ENCODE data around the gene C1QTNF12. TPM values are rescaled to one million over a fixed set of nuclear protein-coding genes. Genes with fewer than 3 reads are reported as not detected.

The C1QTNF12 gene
- total and polyA plus RNA-seq, 7 experiments from 2014 or later, result 0.56 to 5.8 (median 3.0) TPM; not detected in 1

- Histone ChIP-seq H3K4me3 (ENCODE audit: low read length) (no peak overlapping the region), H3K27ac (ENCODE audit: low read depth, low read length) (no peak overlapping the region), H3K36me3 (ENCODE audit: control insufficient read depth in 2 of 3, insufficient read depth in 3 of 3, low read length in 3 of 3) (peaks cover 0 to 13% (median 0%) of the 10 kb centered on the region in 3 experiments), H3K9me3 (ENCODE audit: control insufficient read depth in 2 of 3, low read length in 3 of 3) (no peaks in the 10 kb centered on the region), H3K27me3 (ENCODE audit: control insufficient read depth in 2 of 2, insufficient read depth in 2 of 2, low read length in 2 of 2) (no peaks in the 10 kb centered on the region), H3K4me1 (ENCODE audit: control insufficient read depth in 2 of 2, insufficient read depth in 2 of 2, low read length in 2 of 2) (peaks cover 12 to 28% of the 10 kb centered on the region in 2 donors)
- Mint-ChIP-seq H3K27me3 (no peaks in the 10 kb centered on the region), H3K36me3 (peaks cover 0 to 16% (median 5%) of the 10 kb centered on the region in 5 donors), H3K9me3 (peaks cover 0 to 1% (median 0%) of the 10 kb centered on the region in 11 donors), H3K4me3 (peak overlapping the region; percentile 66 to 88 (median 80)), H3K4me1 (peaks cover 15 to 37% (median 33%) of the 10 kb centered on the region in 7 donors), H3K27ac (peak overlapping the region in 5 of 9 donors; percentile 18 to 77 (median 43))
- intact Hi-C loops (cut with micrococcal nuclease), result no loop called here
- ATAC-seq (no peak), DNase-seq (no peak)
- ChIA-PET POLR2A (interaction anchor here (0.6 kb wide), 1 partner anchor 143 kb away, joined by 4 read pairs; no protein-coding TSS in a partner anchor), CTCF (no interaction called here)
These were observed 12.2 kb downstream of the C1QTNF12 start for GRCh38 chr1:1234180-1234808.

GRCh38 chr1:1233567-1233892 lies 13.0 kb downstream of the C1QTNF12 start:
- Histone ChIP-seq H3K27ac (ENCODE audit: low read depth, low read length) (no peak overlapping the region), H3K36me3 (ENCODE audit: control insufficient read depth in 2 of 3, insufficient read depth in 3 of 3, low read length in 3 of 3) (peaks cover 0 to 18% (median 0%) of the 10 kb centered on the region in 3 experiments), H3K4me3 (ENCODE audit: low read length) (no peak overlapping the region), H3K9me3 (ENCODE audit: control insufficient read depth in 2 of 3, low read length in 3 of 3) (no peaks in the 10 kb centered on the region), H3K27me3 (ENCODE audit: control insufficient read depth in 2 of 2, insufficient read depth in 2 of 2, low read length in 2 of 2) (no peaks in the 10 kb centered on the region), H3K4me1 (ENCODE audit: control insufficient read depth in 2 of 2, insufficient read depth in 2 of 2, low read length in 2 of 2) (peaks cover 12 to 28% of the 10 kb centered on the region in 2 donors)
- Mint-ChIP-seq H3K9me3 (peaks cover 0 to 1% (median 0%) of the 10 kb centered on the region in 11 donors), H3K36me3 (peaks cover 0 to 16% (median 5%) of the 10 kb centered on the region in 5 donors), H3K27ac (peak overlapping the region; percentile 38 to 90 (median 77)), H3K4me3 (peak overlapping the region; percentile 66 to 88 (median 80)), H3K4me1 (peaks cover 16 to 42% (median 33%) of the 10 kb centered on the region in 7 donors), H3K27me3 (no peaks in the 10 kb centered on the region)
- ChIA-PET CTCF (no interaction called here), POLR2A (no interaction called here)
- intact Hi-C loops (cut with micrococcal nuclease), result loop anchor here in 1 of 2 donors (2.0 kb wide), 2 partner anchors 165 to 221 kb away; partner anchors contain the start of gene ISG15
- DNase-seq (no peak), ATAC-seq (no peak)

- no peak for DNase-seq
- Histone ChIP-seq H3K9me3 (ENCODE audit: control insufficient read depth in 2 of 3, low read length in 3 of 3) (no peaks in the 10 kb centered on the region), H3K27me3 (ENCODE audit: control insufficient read depth in 2 of 2, insufficient read depth in 2 of 2, low read length in 2 of 2) (no peaks in the 10 kb centered on the region), H3K4me3 (ENCODE audit: low read length) (no peak overlapping the region), H3K4me1 (ENCODE audit: control insufficient read depth in 2 of 2, insufficient read depth in 2 of 2, low read length in 2 of 2) (peaks cover 12 to 28% of the 10 kb centered on the region in 2 donors), H3K36me3 (ENCODE audit: control insufficient read depth in 2 of 3, insufficient read depth in 3 of 3, low read length in 3 of 3) (peaks cover 0 to 23% (median 0%) of the 10 kb centered on the region in 3 experiments), H3K27ac (ENCODE audit: low read depth, low read length) (peak overlapping the region; percentile 46)
- POLR2A ChIA-PET, result no interaction called here
- no peak for ATAC-seq
- Mint-ChIP-seq H3K4me1 (peaks cover 16 to 42% (median 33%) of the 10 kb centered on the region in 7 donors), H3K27ac (peak overlapping the region; percentile 38 to 90 (median 77)), H3K9me3 (peaks cover 0 to 1% (median 0%) of the 10 kb centered on the region in 11 donors), H3K4me3 (peak overlapping the region; percentile 67 to 88 (median 80)), H3K36me3 (peaks cover 0 to 16% (median 5%) of the 10 kb centered on the region in 5 donors), H3K27me3 (no peaks in the 10 kb centered on the region)
- CTCF ChIA-PET, result no interaction called here
- intact Hi-C loops (cut with micrococcal nuclease), result loop anchor here (1.0 to 2.0 kb wide), 6 partner anchors 40 to 220 kb away; partner anchors contain the start of genes C1orf159 (in 2 of the 2), PUSL1 (in 2 of the 2), UBE2J2 (in 2 of the 2) and ISG15 (in 1 of the 2)
These were observed 13.5 kb downstream of the C1QTNF12 start for GRCh38 chr1:1232796-1233566.

DNA sequence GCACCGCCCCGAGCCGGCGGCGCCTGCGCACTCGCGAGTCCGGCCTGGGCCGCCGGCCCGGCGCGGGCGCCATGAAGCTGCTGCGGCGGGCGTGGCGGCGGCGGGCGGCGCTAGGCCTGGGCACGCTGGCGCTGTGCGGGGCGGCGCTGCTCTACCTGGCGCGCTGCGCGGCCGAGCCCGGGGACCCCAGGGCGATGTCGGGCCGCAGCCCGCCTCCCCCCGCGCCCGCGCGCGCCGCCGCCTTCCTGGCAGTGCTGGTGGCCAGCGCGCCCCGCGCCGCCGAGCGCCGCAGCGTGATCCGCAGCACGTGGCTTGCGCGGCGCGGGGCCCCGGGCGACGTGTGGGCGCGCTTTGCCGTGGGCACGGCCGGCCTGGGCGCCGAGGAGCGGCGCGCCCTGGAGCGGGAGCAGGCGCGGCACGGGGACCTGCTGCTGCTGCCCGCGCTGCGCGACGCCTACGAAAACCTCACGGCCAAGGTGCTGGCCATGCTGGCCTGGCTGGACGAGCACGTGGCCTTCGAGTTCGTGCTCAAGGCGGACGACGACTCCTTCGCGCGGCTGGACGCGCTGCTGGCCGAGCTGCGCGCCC lies 14.2 kb downstream of the C1QTNF12 start, which contains the start of gene B3GALT6:
Gene B3GALT6, plus strand, starts transcription at position 30 of the 588 bp plus-strand sequence. Its CDS starts 42 bp downstream, at position 72.
- Histone ChIP-seq H3K9me3 (ENCODE audit: control insufficient read depth in 2 of 3, low read length in 3 of 3) (no peaks in the 10 kb centered on the region), H3K27ac (ENCODE audit: low read depth, low read length) (peak within 1 kb of the TSS; percentile 96), H3K4me3 (ENCODE audit: low read length) (peak within 1 kb of the TSS; percentile 90), H3K4me1 (ENCODE audit: control insufficient read depth in 2 of 2, insufficient read depth in 2 of 2, low read length in 2 of 2) (peaks cover 12 to 28% of the 10 kb centered on the region in 2 donors), H3K36me3 (ENCODE audit: control insufficient read depth in 2 of 3, insufficient read depth in 3 of 3, low read length in 3 of 3) (peaks cover 0 to 30% (median 0%) of the 10 kb centered on the region in 3 experiments), H3K27me3 (ENCODE audit: control insufficient read depth in 2 of 2, insufficient read depth in 2 of 2, low read length in 2 of 2) (no peaks in the 10 kb centered on the region)
- intact Hi-C loops (cut with micrococcal nuclease), result loop anchor here (1.0 to 2.0 kb wide), 6 partner anchors 41 to 220 kb away; partner anchors contain the start of genes C1orf159 (in 2 of the 2), PUSL1 (in 2 of the 2), UBE2J2 (in 2 of the 2) and ISG15 (in 1 of the 2)
- ATAC-seq (no peak), DNase-seq (no peak)
- Mint-ChIP-seq H3K4me3 (peak within 1 kb of the TSS; percentile 89 to 96 (median 93)), H3K27me3 (no peaks in the 10 kb centered on the region), H3K4me1 (peaks cover 16 to 42% (median 33%) of the 10 kb centered on the region in 7 donors), H3K27ac (peak within 1 kb of the TSS; percentile 68 to 94 (median 92)), H3K9me3 (peaks cover 0 to 1% (median 0%) of the 10 kb centered on the region in 11 donors), H3K36me3 (peaks cover 0 to 19% (median 5%) of the 10 kb centered on the region in 5 donors)
- POLR2A ChIA-PET, result interaction anchor here (1.0 to 1.7 kb wide), 2 partner anchors 18 to 143 kb away, joined by 3 to 7 read pairs; partner anchors contain the start of gene AURKAIP1
- CTCF ChIA-PET, result no interaction called here

GRCh38 chr1:1231400-1232207 lies 14.9 kb downstream of the C1QTNF12 start, which contains the start of gene SDF4:
SDF4 (minus strand) TSS chr1:1232001; CDS start chr1:1228772, 3,229 bp downstream.
- H3K27me3 Mint-ChIP-seq, result no peaks in the 10 kb centered on the region
- H3K4me1 ChIP-seq (ENCODE audit: control insufficient read depth in 2 of 2, insufficient read depth in 2 of 2, low read length in 2 of 2), result peaks cover 12 to 28% of the 10 kb centered on the region in 2 donors
- intact Hi-C loops (cut with micrococcal nuclease), result loop anchor here (1.0 to 2.0 kb wide), 9 partner anchors 20 to 219 kb away; partner anchors contain the start of genes C1orf159 (in 2 of the 2), PUSL1 (in 2 of the 2), UBE2J2 (in 2 of the 2) and AURKAIP1 (in 1 of the 2)
- no peaks in the 10 kb centered on the region for H3K9me3 ChIP-seq (ENCODE audit: control insufficient read depth in 2 of 3, low read length in 3 of 3)
- peaks cover 16 to 42% (median 33%) of the 10 kb centered on the region in 7 donors for H3K4me1 Mint-ChIP-seq
- peak within 1 kb of the TSS; percentile 68 to 94 (median 92) for H3K27ac Mint-ChIP-seq
- peaks cover 0 to 36% (median 0%) of the 10 kb centered on the region in 3 experiments for H3K36me3 ChIP-seq (ENCODE audit: control insufficient read depth in 2 of 3, insufficient read depth in 3 of 3, low read length in 3 of 3)
- peaks cover 0 to 19% (median 5%) of the 10 kb centered on the region in 5 donors for H3K36me3 Mint-ChIP-seq
- DNase-seq (peak; percentile 90 to 98 (median 96)), ATAC-seq (peak; percentile 96)
- peaks cover 0 to 1% (median 0%) of the 10 kb centered on the region in 11 donors for H3K9me3 Mint-ChIP-seq
- peak within 1 kb of the TSS; percentile 96 for H3K27ac ChIP-seq (ENCODE audit: low read depth, low read length)
- H3K4me3 Mint-ChIP-seq, result peak within 1 kb of the TSS; percentile 89 to 96 (median 93)
- no peaks in the 10 kb centered on the region for H3K27me3 ChIP-seq (ENCODE audit: control insufficient read depth in 2 of 2, insufficient read depth in 2 of 2, low read length in 2 of 2)
- CTCF ChIA-PET, result no interaction called here
- H3K4me3 ChIP-seq (ENCODE audit: low read length), result peak within 1 kb of the TSS; percentile 90
- POLR2A ChIA-PET, result interaction anchor here (0.7 to 1.7 kb wide), 6 partner anchors 16 to 176 kb away, joined by 3 to 7 read pairs (median 4); partner anchors contain the start of gene AURKAIP1
